ENCODE results near the gene ATMIN. TPM values are rescaled to one million over a fixed set of nuclear protein-coding genes. Genes with fewer than 3 reads are reported as not detected.

Gene ATMIN
- total RNA-seq, 1 donor from 2014 or later: 51.4 TPM

DNA sequence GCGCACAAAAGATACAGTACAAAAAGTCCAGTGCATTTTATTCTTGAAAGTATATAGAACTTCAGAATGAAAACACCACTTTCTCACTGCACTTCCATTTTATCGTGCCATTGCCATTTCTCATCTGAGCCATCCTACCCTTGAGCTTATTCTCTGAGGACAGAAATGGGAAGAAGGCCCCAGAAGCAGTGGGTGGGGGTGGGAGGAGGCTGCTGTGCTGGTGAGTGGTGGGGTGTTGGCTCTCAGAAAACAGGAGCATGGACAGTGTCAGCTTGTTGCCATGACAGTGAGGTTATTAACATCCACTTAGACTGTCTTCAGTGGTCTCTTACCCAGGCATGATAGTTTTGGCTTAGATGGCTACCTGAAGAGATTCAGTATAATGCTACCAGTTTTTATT lies 4.5 kb downstream of the ATMIN start:
- peak overlapping the region; percentile 91 for H3K27ac Mint-ChIP-seq (ENCODE audit: unreplicated experiment)
- H3K27me3 Mint-ChIP-seq (ENCODE audit: low read depth): no peaks in the 10 kb centered on the region
- no peak for DNase-seq (ENCODE audit: low read depth, low spot score)
- peak overlapping the region; percentile 50 for H3K4me3 Mint-ChIP-seq
- H3K9me3 Mint-ChIP-seq: no peaks in the 10 kb centered on the region
- peaks cover 36% of the 10 kb centered on the region for H3K36me3 Mint-ChIP-seq (ENCODE audit: low read depth)
- no peak for TF ChIP-seq CTCF (conservative IDR thresholded peaks at IDR 0.05)
- peaks cover 33% of the 10 kb centered on the region for H3K4me1 Mint-ChIP-seq

- Mint-ChIP-seq H3K27ac (ENCODE audit: unreplicated experiment) (no peak overlapping the region), H3K36me3 (ENCODE audit: low read depth) (peaks cover 42% of the 10 kb centered on the region), H3K4me1 (peaks cover 33% of the 10 kb centered on the region), H3K9me3 (no peaks in the 10 kb centered on the region), H3K4me3 (no peak overlapping the region), H3K27me3 (ENCODE audit: low read depth) (no peaks in the 10 kb centered on the region)
- no peak for TF ChIP-seq CTCF (conservative IDR thresholded peaks at IDR 0.05)
- DNase-seq (ENCODE audit: low read depth, low spot score): no peak
Measured at GRCh38 chr16:81040842-81041241, 5.2 kb downstream of the ATMIN start.

GRCh38 chr16:81041696-81042095 lies 6.1 kb downstream of the ATMIN start:
- peak overlapping the region; percentile 15 for H3K27ac Mint-ChIP-seq (ENCODE audit: unreplicated experiment)
- no peak for DNase-seq (ENCODE audit: low read depth, low spot score)
- TF ChIP-seq CTCF (conservative IDR thresholded peaks at IDR 0.05): no peak

DNA sequence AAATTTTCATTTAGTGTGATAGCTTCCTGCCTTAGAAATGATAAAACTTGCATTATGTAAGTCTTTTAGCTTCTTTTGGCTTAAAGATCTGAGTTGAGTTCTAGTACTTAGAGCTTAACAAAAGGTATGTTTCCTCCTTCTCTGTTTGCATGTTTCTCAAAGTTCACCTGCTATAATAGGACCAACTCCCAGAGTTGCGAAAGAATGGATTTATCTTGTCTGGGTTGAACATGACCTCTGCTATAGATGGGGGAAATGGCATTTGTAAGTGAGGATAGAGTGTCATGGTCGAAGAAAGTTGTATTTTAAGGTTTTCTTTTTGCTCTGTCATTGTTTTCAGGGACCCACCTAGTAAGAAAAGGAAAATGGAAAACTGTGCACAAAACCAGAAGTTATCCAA lies 7.2 kb downstream of the ATMIN start:
- no peak for DNase-seq (ENCODE audit: low read depth, low spot score)
- H3K27me3 Mint-ChIP-seq (ENCODE audit: low read depth): no peaks in the 10 kb centered on the region
- H3K27ac Mint-ChIP-seq (ENCODE audit: unreplicated experiment): no peak overlapping the region
- TF ChIP-seq CTCF (conservative IDR thresholded peaks at IDR 0.05): no peak
- no peaks in the 10 kb centered on the region for H3K9me3 Mint-ChIP-seq
- peaks cover 44% of the 10 kb centered on the region for H3K36me3 Mint-ChIP-seq (ENCODE audit: low read depth)
- H3K4me3 Mint-ChIP-seq: peak overlapping the region; percentile 18
- H3K4me1 Mint-ChIP-seq: peaks cover 21% of the 10 kb centered on the region

More at GRCh38 chr16:81041696-81042095, 6.1 kb downstream of the ATMIN start:
- no peak overlapping the region for H3K4me3 Mint-ChIP-seq
- no peaks in the 10 kb centered on the region for H3K9me3 Mint-ChIP-seq
- peaks cover 31% of the 10 kb centered on the region for H3K4me1 Mint-ChIP-seq
- peaks cover 45% of the 10 kb centered on the region for H3K36me3 Mint-ChIP-seq (ENCODE audit: low read depth)
- no peaks in the 10 kb centered on the region for H3K27me3 Mint-ChIP-seq (ENCODE audit: low read depth)

DNA sequence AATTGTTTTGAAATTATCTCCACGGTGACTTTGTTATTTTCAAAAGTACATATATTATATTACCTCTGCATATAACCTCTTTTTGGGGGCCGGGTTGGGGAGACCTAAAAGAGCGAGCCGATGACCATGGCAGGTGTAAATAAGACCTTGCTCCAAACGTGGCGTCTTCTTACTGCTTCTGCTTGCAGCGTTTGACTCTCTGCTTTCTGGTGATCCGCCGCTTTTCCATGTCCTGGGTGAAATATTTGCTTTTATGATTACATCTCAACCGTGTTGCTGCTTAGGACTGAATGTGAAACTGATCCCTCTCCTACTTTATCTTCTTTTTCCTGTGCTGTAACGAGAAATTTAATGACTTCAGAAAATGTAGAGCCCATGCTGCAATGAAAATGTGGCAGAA lies 18.1 kb downstream of the ATMIN start:
- peaks cover 13% of the 10 kb centered on the region for H3K36me3 Mint-ChIP-seq (ENCODE audit: low read depth)
- H3K4me1 Mint-ChIP-seq: no peaks in the 10 kb centered on the region
- H3K27ac Mint-ChIP-seq (ENCODE audit: unreplicated experiment): no peak overlapping the region
- no peak overlapping the region for H3K4me3 Mint-ChIP-seq
- peaks cover 11% of the 10 kb centered on the region for H3K9me3 Mint-ChIP-seq
- H3K27me3 Mint-ChIP-seq (ENCODE audit: low read depth): no peaks in the 10 kb centered on the region
- TF ChIP-seq CTCF (conservative IDR thresholded peaks at IDR 0.05): no peak
- DNase-seq (ENCODE audit: low read depth, low spot score): no peak

Data from neural crest cell (in vitro differentiated cells).